G401.6 (cell line): Measurements from ENCODE around the gene PTDSS2.
"Not testable (repeated sequence)": the region's sequence is repeated elsewhere in the genome, so short reads cannot be mapped to it uniquely, and the experiment has no call there.

Source experiments
- FAIRE-seq: peaks from 2 replicates; lab custom pipeline; 2012; peaks lifted over from hg19 to GRCh38; lab: Jason Lieb, UNC

The PTDSS2 gene

DNA sequence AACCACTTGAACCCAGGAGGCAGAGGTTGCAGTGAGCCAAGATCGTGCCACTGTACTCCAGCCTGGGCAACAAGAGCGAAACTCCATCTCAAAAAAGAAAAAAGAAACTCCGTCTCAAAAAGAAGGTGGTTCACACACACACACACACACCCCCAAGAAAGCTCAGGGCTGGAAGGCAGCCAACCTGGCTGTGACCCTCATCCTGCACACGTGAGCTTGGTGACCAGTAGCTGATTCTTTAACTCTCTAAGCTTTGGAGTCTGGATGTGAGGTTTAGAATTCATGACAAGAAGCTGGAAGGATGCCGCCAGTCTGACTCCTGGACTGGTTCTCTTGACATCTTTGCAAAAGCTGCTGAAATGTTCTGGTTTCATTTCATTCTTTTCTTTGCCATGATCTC is 58.9 kb downstream of the PTDSS2 start:
- FAIRE-seq = no peak

DNA sequence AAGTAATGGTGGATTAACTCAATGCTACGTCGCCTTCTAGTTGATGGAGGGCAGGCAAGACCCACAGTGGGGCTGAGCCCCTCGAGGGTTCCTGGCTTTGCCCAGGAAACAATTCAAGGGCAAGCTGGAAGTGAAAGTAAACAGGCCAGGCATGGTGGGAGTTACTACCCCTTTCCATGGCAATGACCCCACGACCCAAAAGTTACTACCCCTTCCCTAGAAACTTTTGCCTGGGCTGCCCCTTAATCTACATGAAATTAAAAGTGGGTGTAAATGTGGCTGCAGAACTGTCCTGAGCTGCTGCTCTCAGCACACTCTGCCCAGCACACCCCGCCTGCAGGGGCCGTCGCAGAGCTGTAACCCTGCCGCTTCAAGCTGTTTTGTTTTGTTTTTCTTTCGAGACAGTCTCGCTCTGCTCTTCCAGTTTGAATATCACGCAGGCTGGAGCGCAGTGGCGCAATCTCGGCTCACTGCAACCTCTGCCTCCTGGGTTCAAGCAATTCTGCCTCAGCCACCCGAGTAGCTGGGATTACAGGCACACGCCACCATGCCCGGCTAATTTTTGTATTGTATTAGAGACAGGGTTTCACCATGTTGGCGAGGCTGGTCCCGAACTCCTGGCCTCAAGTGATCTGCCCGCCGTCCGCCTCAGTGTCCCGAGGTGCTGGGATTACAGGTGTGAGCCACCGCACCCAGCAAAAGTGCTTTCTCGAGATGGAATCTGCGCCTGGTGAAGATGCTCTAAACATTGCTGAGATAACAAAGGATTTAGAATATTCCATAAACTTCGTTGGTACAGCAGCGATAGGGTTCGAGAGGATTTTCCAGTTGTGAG is 62.9 kb downstream of the PTDSS2 start:
- no peak for FAIRE-seq

DNA sequence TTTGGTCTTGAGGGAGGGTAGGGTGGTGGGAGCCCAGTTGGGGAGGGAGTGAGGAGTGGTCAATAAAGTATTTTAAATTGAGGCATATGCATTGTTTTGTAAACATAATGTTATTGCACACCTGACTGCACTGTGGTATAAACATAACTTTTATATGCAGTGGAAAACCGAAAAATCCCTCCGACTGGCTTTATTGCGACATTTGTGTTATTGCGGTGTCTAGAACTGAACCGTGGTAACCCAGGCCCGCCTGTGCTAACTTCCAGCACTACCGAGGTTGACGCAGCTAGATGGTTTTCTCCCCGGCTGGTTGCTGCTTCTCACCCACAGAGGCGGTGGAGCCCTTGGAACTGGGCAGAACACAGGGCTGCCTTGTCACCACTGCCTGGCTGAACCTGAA is 64.5 kb downstream of the PTDSS2 start:
- no peak for FAIRE-seq

DNA sequence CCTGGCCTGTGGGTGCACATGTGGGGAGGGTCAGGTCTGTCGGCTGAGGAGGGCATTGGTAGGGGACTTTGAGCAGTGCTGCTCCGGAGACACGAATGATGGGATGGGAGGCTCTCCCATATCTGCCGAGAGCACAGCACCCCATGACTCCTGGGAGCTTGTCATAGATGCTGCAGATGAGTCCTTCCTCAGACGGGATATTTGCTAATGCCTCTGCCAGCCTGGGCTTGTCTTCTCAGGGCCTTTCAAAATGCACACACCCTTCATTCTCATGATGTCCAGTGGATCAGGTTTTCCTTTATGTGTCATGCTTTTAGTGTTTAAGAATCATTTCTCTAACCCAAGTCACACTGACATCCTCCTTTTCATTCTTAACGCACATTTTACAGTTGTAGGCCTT is 65.1 kb downstream of the PTDSS2 start:
- FAIRE-seq = no peak

DNA sequence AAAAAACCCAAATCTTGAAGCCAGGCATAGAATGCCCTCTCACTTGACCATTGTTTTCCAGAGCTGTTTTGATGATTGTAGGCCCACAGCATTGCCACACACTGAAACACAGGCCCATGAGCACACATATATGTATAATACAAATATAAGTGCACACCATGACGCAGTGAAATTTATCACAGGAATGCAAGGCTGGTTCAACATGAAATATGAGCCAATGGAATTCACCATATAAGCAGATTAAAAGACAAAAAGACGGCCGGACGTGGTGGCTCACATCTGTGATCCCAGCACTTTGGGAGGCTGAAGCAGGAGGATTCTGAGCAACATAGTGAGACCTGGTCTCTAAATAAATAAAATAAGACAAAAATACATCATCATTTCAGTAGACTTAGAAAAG is 66.3 kb downstream of the PTDSS2 start:
- no peak for FAIRE-seq

DNA sequence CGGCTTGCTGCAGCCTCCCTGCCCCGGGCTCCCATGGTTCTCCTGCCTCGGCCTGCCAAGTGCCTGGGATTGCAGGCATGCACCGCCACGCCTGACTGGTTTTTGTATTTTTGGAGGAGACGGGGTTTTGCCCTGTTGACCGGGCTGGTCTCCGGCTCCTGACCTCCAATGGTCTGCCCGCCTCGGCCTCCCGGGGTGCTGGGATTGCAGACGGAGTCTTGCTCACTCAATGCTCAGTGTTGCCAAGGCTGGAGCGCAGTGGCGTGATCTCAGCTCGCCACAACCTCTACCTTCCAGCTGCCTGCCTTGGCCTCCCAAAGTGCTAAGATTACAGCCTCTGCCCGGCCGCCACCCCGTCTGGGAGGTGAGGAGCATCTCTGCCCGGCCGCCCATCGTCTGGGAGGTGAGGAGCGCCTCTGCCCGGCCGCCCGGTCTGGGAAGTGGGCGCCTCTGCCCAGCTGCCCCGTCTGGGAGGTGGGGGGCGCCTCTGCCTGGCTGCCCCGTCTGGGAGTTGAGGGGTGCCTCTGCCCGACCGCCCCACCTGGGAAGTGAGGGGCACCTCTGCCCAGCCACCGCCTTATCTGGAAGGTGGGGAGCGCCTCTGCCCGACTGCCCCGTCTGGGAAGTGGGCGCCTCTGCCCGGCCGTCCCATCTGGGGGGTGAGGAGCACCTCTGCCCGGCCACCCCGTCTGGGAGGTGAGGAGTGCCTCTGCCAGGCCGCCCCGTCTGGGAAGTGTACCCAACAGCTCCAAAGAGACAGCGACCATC is 67.0 kb downstream of the PTDSS2 start:
- not testable (repeated sequence) for FAIRE-seq

DNA sequence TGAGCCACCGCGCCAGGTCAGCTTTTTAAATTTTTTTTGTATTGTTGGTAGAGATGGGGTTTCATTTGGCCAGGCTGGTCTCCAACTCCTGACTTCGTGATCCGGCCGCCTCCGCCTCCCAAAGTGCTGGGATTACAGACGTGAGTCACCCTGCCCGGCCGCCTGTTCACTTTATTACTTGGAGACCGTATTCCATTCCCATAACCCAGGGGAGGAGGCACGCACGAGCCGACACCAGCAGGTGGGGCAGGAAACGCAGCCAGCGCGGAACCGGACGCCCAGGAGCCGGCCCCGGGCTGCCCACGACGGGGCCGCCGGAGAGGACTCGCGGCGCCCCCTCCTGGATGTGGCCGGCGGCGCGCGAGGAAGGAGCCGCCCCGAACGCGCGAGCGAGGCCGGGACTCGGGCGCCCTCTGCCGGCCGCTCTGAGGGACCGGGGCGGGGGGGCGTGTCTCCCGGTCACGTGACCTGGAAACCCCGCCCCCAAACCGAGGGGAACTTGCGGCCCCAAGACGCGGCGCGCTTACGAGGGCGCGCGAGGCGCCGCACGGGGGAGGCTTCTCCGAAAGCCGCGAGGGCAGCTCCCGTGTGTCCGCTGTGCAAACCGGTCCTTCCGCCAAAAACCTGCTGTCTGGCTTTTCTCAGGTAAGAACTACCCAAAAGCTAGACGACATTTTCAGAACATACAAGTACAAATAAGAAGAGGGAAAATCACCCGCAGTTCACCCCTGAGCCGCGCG is 68.6 kb downstream of the PTDSS2 start:
- peak; percentile 71 for FAIRE-seq

DNA sequence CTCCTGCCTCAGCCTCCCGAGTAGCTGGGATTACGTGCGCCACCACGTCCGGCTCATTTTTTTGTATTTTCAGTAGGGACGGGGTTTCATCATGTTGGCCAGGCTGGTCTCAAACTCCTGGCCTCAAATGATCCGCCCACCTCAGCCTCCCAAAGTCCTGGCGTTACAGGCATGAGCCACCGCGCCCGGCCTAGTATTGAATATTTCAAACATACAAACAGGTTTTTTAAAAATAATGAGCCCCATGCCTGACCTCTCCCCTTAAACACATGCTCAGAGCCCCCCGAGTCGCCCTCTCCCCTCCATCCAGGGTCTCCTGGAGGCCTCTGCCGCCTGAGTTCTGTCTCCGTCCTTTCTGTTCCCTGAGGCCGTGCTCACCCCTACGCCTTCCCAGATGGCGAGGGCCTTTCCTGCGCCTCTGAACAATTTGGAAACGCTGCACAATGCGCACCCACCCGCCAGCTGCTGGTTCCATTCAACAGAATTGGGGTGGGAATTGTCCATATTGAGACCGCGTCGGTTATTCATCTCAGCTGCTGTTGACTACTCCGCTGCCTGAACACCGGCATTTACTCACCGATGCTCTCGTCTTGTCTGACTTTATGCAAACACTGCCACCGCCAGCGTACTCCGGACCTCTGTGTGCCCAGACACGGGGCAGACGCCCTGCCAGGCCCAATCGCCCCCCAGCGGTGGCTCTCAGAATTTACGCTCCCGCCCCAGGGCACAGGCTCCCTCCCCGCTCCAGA is 70.5 kb downstream of the PTDSS2 start:
- FAIRE-seq = no peak

DNA sequence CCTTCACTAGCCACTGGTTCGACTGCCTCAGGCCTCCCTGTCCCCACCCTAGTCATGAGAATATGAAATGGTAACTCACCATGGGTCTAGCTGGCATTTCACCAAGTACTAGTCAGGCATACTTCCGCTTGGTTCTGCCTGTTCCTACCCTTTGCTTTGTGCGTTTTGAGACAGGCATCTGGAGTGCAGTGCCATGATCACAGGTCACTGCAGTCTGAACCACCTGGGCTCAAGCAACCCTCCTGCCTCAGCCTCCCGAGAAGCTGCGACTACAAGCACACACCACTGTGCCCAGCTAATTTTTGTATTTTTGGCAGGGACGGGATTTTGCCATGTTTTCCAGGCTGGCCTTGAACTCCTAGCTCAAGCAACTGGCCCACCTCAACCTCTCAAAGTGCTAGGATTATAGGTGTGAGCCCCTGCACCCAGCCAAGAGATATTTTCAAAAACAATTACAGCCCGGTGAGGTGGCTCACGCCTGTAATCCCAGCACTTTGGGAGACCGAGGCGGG is 71.2 kb downstream of the PTDSS2 start:
- no peak for FAIRE-seq

DNA sequence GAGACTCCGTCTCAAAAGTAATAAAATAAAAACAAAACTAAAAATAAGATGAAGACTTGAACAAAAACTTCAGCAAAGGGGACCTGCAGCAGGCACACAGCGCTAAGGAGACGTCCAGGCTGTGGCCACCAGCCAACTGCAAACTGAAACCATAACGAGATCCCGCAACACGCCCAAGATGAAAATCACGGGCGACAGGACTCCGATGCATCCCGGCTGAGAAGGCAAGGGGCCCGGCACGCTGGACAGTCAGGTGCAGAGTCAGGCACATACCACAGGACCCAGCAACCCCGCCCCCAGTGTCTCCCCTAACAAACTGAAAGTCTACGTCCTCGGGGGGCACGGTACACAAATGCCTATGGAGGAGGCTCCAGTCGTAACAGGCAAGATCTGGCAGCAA is 76.1 kb downstream of the PTDSS2 start:
- FAIRE-seq = no peak

DNA sequence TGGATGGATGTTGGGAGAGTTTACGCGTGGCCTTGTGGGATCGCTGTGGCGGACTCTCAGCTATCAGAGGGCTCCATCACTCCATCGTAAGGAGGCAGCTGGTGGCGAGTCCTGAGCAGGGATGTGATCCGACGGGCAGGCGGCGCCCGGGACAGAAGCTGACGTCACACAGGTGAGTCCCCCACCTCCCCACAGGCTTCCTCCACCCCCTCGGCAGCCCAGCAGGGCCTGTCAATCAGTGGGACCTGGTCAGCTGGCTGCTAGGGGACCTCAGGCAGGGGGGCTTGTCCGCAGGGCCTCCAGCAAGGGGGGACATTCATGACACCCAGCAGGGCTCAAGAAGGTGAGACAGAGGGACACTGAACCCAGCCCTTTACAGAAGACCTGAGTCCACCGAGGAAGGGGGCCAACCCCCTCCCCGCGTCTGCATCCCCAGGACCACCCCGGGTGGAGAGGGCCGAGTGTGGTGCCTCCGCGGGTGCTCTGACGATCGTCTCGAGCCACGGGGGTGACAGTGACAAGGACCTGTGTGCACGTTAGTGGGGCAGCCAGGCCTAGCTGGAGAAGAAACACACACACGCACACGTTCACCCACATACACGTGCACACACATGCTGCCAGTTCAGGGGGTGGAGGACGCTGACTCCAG is 78.2 kb downstream of the PTDSS2 start:
- no peak for FAIRE-seq

DNA sequence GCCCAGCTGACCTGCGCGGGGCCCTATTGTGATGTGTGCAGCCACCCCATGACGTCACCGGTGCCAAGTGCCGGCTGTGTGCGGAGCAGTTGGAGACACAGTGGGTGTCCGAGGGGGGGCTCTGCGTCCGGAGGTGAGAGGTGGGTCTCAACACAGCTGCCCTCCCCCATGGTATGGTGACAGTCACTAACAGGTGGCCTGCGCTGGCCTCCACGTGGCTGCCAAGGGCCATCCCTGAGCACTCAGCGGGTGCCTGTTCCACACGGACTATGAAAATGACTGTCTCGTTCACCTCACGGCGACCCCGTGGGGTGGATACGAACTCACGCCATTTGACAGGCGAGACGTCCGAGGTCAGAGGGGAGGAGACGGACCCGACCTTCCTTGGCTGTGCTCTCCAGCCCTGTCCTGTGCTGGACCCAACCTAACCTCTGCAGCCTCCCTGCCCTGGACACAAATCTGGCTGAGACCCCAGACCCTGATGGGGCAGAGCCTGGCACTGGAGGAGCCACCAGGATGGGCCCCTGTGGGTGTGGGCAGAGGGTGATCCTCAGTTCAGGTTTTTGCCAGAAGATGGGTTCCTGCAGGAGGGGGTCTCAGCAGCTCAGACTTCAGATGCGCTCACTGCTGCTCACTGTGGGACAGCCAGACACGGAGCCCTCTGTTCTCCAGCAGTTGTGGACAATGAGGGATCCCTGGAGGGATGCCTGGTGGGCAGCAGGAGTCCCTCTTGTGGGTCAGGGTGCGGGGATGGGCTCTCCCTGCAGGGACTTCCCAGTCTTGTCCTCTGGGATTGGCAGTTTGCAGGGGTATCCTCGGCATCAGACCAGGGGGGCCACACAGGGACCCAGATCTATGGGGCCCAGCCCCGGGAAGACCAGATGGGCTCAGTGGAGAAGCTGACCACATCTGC is 79.0 kb downstream of the PTDSS2 start:
- no peak for FAIRE-seq

DNA sequence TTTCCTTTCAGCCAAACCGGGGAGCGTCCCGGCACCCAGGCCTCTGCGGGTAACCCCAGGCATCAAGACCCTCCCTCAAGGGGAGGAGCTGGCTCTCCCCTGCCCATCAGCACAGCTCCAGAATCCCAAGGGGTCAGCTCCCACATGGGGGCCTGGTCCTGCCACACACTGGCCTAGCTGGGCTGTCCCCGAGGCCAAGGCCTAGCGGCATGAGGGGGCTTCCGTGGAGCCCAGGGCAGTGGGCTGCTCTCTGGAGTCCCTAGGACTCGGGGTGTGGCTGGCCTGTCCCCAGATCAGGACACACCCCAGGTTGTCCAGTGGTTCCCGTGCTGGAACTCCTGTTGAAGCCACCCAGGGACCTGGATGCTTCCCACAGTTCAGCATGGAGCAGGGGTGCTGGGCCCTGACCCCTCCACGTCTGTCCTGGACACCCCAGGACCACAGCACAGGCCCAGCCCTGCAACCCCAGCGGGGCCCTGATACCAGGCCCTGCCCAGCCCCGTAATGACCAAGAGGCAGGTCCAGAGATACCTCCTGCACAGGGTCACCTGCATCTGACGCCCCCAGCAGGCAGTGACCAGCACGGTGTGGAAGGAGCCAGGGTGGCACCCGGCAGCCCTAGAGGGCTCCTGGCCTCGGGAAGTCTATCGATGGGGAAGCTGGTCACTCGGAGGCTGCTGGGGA is 79.8 kb downstream of the PTDSS2 start:
- no peak for FAIRE-seq

DNA sequence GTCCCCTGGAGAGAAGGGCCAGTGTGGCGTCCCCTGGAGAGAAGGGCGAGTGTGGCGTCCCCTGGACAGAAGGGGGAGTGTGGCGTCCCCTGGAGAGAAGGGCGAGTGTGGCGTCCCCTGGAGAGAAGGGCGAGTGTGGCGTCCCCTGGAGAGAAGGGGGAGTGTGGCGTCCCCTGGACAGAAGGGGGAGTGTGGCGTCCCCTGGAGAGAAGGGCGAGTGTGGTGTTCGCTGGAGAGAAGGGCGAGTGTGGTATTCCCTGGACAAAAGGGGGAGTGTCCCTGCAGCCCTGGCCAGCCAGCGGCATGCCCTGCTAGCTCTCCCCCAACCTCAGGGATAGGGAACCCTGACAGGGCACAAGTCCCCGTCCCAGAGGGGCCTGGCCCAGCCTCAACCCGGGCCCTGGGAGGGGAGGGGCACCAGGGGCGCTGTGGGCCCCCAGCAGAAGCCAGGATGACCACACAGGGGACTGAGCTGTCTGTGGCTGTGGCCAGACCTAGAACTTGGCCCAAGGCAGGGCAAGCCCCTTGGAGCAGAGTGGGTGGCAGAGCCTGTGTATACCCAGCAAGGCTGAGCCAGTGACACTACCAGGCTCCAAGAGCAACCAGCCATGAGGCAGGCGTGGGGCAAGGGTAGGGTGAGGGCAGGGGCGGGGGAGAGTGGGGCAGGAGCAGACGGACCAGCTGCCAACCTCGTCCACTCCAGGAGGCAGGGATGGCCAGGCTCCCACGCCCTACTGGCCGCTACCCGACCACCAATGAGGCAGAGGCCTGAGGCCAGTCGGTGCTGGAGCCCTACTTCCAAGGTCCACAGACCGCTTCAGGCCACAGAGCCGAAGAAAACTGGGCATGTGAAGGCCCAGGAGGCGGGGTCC is 81.1 kb downstream of the PTDSS2 start:
- no peak for FAIRE-seq

DNA sequence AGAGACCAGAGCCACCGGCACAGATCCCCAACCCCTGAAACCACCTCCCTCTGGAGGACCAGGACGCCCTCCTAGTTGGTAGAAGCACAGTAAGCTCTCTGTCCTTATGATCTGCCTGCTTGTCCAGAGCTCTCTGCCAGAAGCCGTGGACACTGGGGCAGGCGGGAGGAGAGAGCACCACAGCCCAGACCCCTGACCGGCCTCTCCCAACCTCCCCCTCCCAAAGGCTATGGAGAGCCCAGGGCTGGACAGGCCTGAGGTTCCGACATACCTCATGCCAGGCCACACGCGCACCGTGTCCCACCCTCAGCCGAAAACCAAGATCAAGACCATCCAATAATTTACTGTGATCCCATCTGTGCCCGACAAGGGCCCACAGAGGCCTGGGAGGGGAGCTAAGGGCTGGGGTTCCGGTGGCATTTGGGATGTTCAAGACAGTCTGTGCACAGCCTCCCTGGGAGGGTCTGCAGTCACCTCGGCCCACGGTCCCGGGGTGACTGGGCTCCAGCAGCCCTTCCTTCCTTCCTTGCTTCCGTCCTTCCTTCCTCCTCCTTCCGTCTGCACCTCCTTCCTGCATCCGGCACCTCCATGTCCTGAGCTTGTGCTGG is 81.9 kb downstream of the PTDSS2 start:
- FAIRE-seq = no peak

DNA sequence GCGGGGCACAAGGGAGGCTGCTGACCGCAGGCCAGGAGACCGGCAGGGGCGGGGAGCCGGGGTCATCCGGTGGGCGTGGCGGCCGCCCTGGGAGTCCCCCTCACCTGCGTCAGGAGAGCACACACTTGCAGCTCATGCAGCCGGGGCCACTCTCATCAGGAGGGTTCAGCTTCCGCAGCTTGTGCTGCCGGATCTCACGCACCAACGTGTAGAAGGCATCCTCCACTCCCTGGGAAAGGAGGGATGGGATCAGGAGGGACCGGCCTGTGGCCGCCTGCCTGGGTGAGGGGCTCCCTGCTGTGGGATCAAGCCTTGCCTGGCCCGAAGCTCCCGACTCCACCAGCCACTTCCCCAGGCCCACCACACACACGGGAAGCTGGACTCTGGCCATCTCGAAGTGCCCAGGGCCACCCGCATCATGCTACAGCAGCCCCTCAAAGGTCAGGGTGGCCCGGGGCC is 82.5 kb downstream of the PTDSS2 start:
- no peak for FAIRE-seq

DNA sequence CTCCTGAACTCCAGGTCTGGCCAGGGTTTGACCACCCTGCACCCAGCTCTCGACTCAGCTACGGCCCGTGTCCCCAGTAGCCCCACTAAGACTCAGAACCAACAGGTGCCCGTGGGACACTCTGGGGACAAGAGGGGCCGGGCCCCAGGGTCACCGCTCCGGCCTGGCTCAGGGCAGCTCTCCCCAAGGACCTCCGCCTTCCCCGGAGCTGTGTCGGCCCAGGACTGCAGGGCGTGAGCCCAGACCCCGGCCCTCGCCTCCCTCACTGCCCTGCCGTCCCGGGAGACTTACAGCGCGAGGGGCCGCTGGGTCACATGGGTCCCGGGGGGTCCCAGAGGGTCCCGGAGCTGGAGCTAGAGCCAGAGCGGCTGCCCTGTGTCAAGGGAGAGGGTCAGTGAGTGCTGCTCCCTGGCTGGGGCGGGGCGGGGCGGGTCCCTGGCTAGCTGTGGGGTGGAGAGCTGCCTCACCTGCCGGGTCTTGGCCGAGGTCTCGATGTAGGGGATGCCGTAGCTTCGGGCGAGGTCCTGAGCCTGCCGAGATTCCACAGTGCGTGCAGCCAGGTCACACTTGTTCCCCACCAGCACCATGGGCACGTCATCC is 83.0 kb downstream of the PTDSS2 start:
- FAIRE-seq = no peak
